GM13977 (cell line): ENCODE results near the gene CHST15.

Source experiments
- DNase-seq: peaks from one replicate; pipeline ENCODE4 v3.0.0; 2012; ENCODE audit warnings: low spot score
- in situ Hi-C: fragments of 300-500 bp; cut with MboI; formaldehyde crosslinking; loops from one replicate; pipeline ENCODE4 v1.12.0; 2022; ENCODE audit warnings: low sequenced_read_pairs, low pct_unique_long_range_greater_than_20kb, mixed read lengths, inconsistent platforms; ENCODE audit not compliant: unreplicated experiment
- TF ChIP-seq, protein P1 (sequence below): IDR thresholded peaks from 2 replicates; pipeline ENCODE4 v1.5.1; 2012; ENCODE audit warnings: mild to moderate bottlenecking, control low read depth; ENCODE audit not compliant: insufficient read depth; ENCODE audit errors: extremely low read depth, missing control alignments

CHST15 gene

GRCh38 chr10:124041675-124042445 is 51.5 kb downstream of the CHST15 start:
- in situ Hi-C loops, result no loop called here
- no peak for DNase-seq
- TF ChIP-seq, protein P1, sequence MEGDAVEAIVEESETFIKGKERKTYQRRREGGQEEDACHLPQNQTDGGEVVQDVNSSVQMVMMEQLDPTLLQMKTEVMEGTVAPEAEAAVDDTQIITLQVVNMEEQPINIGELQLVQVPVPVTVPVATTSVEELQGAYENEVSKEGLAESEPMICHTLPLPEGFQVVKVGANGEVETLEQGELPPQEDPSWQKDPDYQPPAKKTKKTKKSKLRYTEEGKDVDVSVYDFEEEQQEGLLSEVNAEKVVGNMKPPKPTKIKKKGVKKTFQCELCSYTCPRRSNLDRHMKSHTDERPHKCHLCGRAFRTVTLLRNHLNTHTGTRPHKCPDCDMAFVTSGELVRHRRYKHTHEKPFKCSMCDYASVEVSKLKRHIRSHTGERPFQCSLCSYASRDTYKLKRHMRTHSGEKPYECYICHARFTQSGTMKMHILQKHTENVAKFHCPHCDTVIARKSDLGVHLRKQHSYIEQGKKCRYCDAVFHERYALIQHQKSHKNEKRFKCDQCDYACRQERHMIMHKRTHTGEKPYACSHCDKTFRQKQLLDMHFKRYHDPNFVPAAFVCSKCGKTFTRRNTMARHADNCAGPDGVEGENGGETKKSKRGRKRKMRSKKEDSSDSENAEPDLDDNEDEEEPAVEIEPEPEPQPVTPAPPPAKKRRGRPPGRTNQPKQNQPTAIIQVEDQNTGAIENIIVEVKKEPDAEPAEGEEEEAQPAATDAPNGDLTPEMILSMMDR, result no peak

DNA sequence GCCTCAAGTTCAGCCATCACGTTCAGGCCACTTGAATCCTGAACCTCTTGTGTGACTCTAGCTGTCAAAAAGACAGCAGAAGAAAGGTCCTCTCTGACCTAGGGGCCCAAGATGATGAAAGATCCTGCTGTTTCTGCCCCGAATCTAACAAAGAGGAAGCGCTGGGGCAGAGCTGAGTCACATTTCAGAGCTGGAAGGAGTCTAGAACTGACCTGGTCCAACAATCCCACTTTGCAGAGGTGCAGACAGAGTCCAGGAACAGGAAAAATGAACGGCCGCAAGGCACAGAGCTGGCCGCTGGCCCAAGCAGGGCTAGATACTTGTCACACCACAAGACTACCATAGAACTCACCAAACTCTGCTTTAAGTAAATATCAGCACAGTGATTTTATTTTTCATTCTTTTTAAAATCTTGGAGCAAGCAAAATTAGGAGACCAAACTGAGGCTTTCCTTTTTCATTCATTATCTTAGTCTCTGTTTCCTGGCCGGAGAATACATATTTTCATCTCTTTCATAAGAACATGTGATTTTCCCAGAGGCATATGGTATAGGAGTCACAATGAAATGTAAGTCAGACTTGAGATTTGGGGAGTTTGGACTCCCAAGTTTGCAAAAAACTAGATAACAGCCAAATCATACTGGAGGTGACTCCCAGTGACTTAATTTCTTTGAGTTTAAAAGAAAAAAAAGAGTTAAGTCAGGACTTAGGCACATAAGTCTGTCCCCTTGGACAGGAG is 52.8 kb downstream of the CHST15 start:
- in situ Hi-C loops, result no loop called here
- TF ChIP-seq, protein P1, result no peak
- no peak for DNase-seq

DNA sequence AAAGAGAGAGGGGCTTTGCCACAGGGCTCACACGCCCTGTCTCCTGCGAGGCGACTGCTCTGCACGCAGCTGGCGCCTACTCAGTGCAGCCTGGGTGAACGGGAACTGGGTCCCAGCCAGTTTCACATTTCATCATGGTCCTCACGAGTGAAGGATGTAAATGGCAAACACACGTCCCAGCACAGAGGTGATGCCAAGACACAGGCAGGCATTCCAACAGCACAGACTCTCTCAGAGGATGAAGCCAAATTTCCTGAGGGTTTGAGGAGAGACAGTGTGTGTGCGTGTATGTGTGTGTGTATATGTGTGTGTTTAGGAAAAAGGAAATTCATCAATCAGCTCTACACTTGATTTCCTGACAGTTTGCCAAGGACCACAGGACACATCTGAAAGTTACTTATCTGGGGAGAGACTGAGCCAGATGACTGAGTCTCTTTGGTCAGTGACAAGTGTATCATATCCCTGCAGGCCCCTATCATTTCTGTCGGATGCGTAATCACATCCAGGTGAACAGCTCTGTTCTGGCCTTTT is 53.9 kb downstream of the CHST15 start:
- in situ Hi-C loops, result no loop called here
- no peak for DNase-seq
- TF ChIP-seq, protein P1, result no peak

- TF ChIP-seq, protein P1, result no peak
- in situ Hi-C loops, result no loop called here
- DNase-seq, result no peak
Measured at GRCh38 chr10:124037784-124038183, 55.6 kb downstream of the CHST15 start.

DNA sequence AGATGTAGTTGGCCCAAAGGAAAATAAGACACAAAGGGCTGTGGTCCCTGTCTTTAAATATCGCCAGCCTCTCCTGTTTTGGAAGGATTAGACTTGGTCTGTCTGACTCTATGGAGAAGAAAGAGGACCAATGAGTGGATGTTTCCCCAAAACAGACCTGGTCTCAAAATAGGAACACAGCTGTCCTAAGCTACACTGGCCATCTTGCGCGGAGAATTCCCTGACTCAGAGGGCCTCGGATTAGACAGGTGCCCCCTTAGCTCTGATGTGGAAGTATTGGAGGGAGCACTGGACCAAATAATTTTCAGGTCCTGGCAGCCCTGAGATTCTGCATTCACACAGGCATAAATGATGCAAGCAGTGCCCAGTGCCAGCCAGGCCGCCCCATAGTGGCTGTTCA is 56.1 kb downstream of the CHST15 start:
- TF ChIP-seq, protein P1, result no peak
- no peak for DNase-seq
- in situ Hi-C loops, result no loop called here

- TF ChIP-seq, protein P1, result no peak
- DNase-seq, result no peak
- in situ Hi-C loops, result no loop called here
Measured at GRCh38 chr10:124036746-124037145, 56.7 kb downstream of the CHST15 start.
